Ovary (tissue), 3 donors: Measurements from ENCODE around the gene CSAD.
A peak's percentile ranks its signal among the peaks of the same experiment; 100 is the strongest.

ENCODE experiments used
- CTCF ChIP-seq, 3 donors: fragments of 450-650 bp in 2 of 3; fragments of 200-600 bp in 1 of 3; IDR thresholded peaks; one replicate each; pipeline versions ENCODE4 v1.5.1 to v1.8.0; 2016 to 2022; ENCODE audit warnings: antibody characterized with exemption in 3 of 3, mild to moderate bottlenecking in 1 of 3
- EP300 ChIP-seq: sonication (generic); formaldehyde crosslinking; IDR thresholded peaks from one replicate; pipeline ENCODE4 v1.6.1; 2017; ENCODE audit warnings: antibody characterized with exemption
- POLR2A ChIP-seq: fragments of 450-650 bp; IDR thresholded peaks from one replicate; pipeline ENCODE4 v1.6.1; 2017; ENCODE audit warnings: antibody characterized with exemption, mild to moderate bottlenecking, moderate library complexity
- donor health status: DM: no; HTN: no; CAD: no.

- TF ChIP-seq EP300 (no peak), CTCF (IDR thresholded peaks at IDR 0.05) (peak; percentile 76 to 90 (median 89)), POLR2A (no peak)
These were observed 21.4 kb downstream of the CSAD start for GRCh38 chr12:53159195-53159839.
